Calu3 (cell line): Measurements from ENCODE around the gene DNA2. TPM values are rescaled to one million over a fixed set of nuclear protein-coding genes. Genes with fewer than 3 reads are reported as not detected.

ENCODE experiments used
- BruUV-seq: library from RNA; stranded (reverse); fragments of 400-500 nt; replicated peaks from 2 replicates; lab custom pipeline; 2021; lab: Mats Ljungman, UMichigan
- CTCF ChIA-PET: fragments of 300-600 bp; sonication (Branson Sonifier 250); formaldehyde crosslinking; loops from one replicate; lab custom pipeline; 2022; ENCODE audit warnings: antibody characterized with exemption; lab: Charles Lee
- DNase-seq: peaks from one replicate; pipeline ENCODE4 v3.0.0; 2022
- H3K27ac Mint-ChIP-seq: one replicate; pipeline ENCODE4 v1.8.0; 2022; ENCODE audit warnings: mixed read lengths; ENCODE audit not compliant: unreplicated experiment
- H3K27me3 Mint-ChIP-seq: one replicate; pipeline ENCODE4 v1.8.0; 2022; ENCODE audit warnings: mixed read lengths; ENCODE audit not compliant: unreplicated experiment
- H3K36me3 Mint-ChIP-seq: one replicate; pipeline ENCODE4 v1.8.0; 2022; ENCODE audit warnings: mild to moderate bottlenecking, moderate library complexity, mixed read lengths; ENCODE audit not compliant: insufficient read depth, unreplicated experiment
- H3K4me1 Mint-ChIP-seq: one replicate; pipeline ENCODE4 v1.8.0; 2022; ENCODE audit warnings: mild to moderate bottlenecking, low read depth, mixed read lengths; ENCODE audit not compliant: unreplicated experiment
- H3K4me3 Mint-ChIP-seq: one replicate; pipeline ENCODE4 v1.8.0; 2022; ENCODE audit warnings: mild to moderate bottlenecking, low read depth, moderate library complexity, mixed read lengths; ENCODE audit not compliant: unreplicated experiment
- H3K9me3 Mint-ChIP-seq: one replicate; pipeline ENCODE4 v1.8.0; 2022; ENCODE audit warnings: low read depth, mixed read lengths; ENCODE audit not compliant: unreplicated experiment
- CTCF ChIP-seq: fragments of 200-600 bp; IDR thresholded peaks from one replicate; pipeline ENCODE4 v1.8.0; 2022; ENCODE audit warnings: antibody characterized with exemption; ENCODE audit not compliant: unreplicated experiment
- intact Hi-C: fragments of 100-400 bp; cut with micrococcal nuclease; formaldehyde crosslinking; loops from one replicate; pipeline ENCODE4 v1.10.0; 2022; ENCODE audit not compliant: unreplicated experiment
- total RNA-seq: library from RNA; stranded (reverse); gene quantifications from 2 replicates; pipeline ENCODE4 v1.2.3, GENCODE V29; 2022

DNA2 gene
- total RNA-seq, 1 experiment from 2014 or later: 37.7 TPM

GRCh38 chr10:68508090-68508489, 36.3 kb upstream of the DNA2 start:
- no peak overlapping the region for H3K27ac Mint-ChIP-seq
- no peak overlapping the region for H3K4me3 Mint-ChIP-seq
- H3K9me3 Mint-ChIP-seq: no peaks in the 10 kb centered on the region
- no TSS peak for BruUV-seq
- CTCF ChIA-PET: interaction anchor here (0.6 to 0.7 kb wide), 2 partner anchors 451 to 1700 kb away, joined by 3 to 4 read pairs; no protein-coding TSS in a partner anchor
- H3K4me1 Mint-ChIP-seq: no peaks in the 10 kb centered on the region
- intact Hi-C loops: no loop called here
- no peak for TF ChIP-seq CTCF
- H3K36me3 Mint-ChIP-seq: peaks cover 8% of the 10 kb centered on the region
- no peak for DNase-seq
- H3K27me3 Mint-ChIP-seq: no peaks in the 10 kb centered on the region

- CTCF ChIA-PET: interaction anchor here (0.6 kb wide), 1 partner anchor 1316 kb away, joined by 3 read pairs; no protein-coding TSS in a partner anchor
- intact Hi-C loops: no loop called here
- Mint-ChIP-seq H3K27me3 (no peaks in the 10 kb centered on the region), H3K36me3 (peaks cover 12% of the 10 kb centered on the region), H3K4me3 (no peak overlapping the region), H3K27ac (no peak overlapping the region), H3K9me3 (no peaks in the 10 kb centered on the region), H3K4me1 (no peaks in the 10 kb centered on the region)
- no peak for DNase-seq
- TF ChIP-seq CTCF: no peak
- BruUV-seq: no TSS peak
Observed at GRCh38 chr10:68506411-68506810, 34.6 kb upstream of the DNA2 start.

- Mint-ChIP-seq H3K9me3 (no peaks in the 10 kb centered on the region), H3K27me3 (no peaks in the 10 kb centered on the region), H3K36me3 (peaks cover 22% of the 10 kb centered on the region), H3K4me1 (no peaks in the 10 kb centered on the region), H3K27ac (no peak overlapping the region), H3K4me3 (no peak overlapping the region)
- BruUV-seq: no TSS peak
- no peak for TF ChIP-seq CTCF
- intact Hi-C loops: no loop called here
- CTCF ChIA-PET: no interaction called here
- DNase-seq: no peak
Observed at GRCh38 chr10:68502846-68503245, 31.1 kb upstream of the DNA2 start.

- CTCF ChIA-PET: no interaction called here
- Mint-ChIP-seq H3K4me3 (no peak overlapping the region), H3K4me1 (no peaks in the 10 kb centered on the region), H3K9me3 (no peaks in the 10 kb centered on the region), H3K27me3 (no peaks in the 10 kb centered on the region), H3K36me3 (peaks cover 22% of the 10 kb centered on the region), H3K27ac (no peak overlapping the region)
- no TSS peak for BruUV-seq
- no peak for DNase-seq
- TF ChIP-seq CTCF: no peak
- intact Hi-C loops: no loop called here
Observed at GRCh38 chr10:68501691-68502090, 29.9 kb upstream of the DNA2 start.
